Ishikawa (cell line): ENCODE measurements around the gene NAV2.

ENCODE experiments used
- CEBPB ChIP-seq: IDR thresholded peaks from 2 replicates; pipeline ENCODE4 v1.6.1; 2012
- EGR1 ChIP-seq: IDR thresholded peaks from 2 replicates; pipeline ENCODE4 v1.6.1; 2012
- EP300 ChIP-seq: IDR thresholded peaks from 2 replicates; pipeline ENCODE4 v1.6.1; 2012; ENCODE audit warnings: borderline replicate concordance
- NFIC ChIP-seq: IDR thresholded peaks from 2 replicates; pipeline ENCODE4 v1.6.1; 2012
- RAD21 ChIP-seq: IDR thresholded peaks from 2 replicates; pipeline ENCODE4 v1.6.1; 2012; ENCODE audit warnings: low read depth
- REST ChIP-seq: IDR thresholded peaks from 2 replicates; pipeline ENCODE4 v1.6.1; 2012; ENCODE audit warnings: low read depth, mild to moderate bottlenecking
- TAF1 ChIP-seq: IDR thresholded peaks from 2 replicates; pipeline ENCODE4 v1.6.1; 2012; ENCODE audit warnings: low read depth, mild to moderate bottlenecking
- TEAD4 ChIP-seq: IDR thresholded peaks from 2 replicates; pipeline ENCODE4 v1.6.1; 2012
- USF1 ChIP-seq: IDR thresholded peaks from 2 replicates; pipeline ENCODE4 v1.6.1; 2012
- YY1 ChIP-seq: IDR thresholded peaks from 2 replicates; pipeline ENCODE4 v1.6.1; 2012; ENCODE audit warnings: low read depth

DNA sequence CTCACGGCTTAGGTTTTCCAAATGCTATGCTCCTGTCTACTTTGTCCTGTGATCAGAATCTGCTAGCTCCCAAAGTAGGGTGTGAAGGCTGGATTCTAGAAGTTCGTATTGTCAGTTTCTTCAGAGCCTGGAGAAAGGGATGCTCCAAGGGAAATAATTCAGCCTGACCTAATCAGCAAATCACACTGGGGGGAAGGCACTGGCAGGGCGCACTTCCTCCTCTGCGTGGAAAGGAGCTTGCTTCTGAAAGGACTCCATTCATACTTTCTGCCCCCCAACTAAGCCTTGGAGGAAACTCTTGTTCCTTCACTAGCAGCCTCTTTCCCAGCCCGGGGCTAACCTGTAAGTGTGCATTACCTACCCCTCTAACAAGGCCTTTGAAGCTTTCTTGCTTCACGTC lies 165.9 kb downstream of the NAV2 start:
- no peak for TF ChIP-seq TAF1
- TF ChIP-seq REST, result no peak
- TF ChIP-seq EP300, result no peak
- no peak for TF ChIP-seq USF1
- no peak for TF ChIP-seq YY1
- TF ChIP-seq TEAD4, result no peak
- no peak for TF ChIP-seq RAD21
- no peak for TF ChIP-seq EGR1
- TF ChIP-seq CEBPB, result no peak
- TF ChIP-seq NFIC, result no peak
